GM18502 (cell line): ENCODE data around the gene LINGO3.
A peak's percentile ranks its signal among the peaks of the same experiment; 100 is the strongest.
"Not testable (repeated sequence)": the region's sequence is repeated elsewhere in the genome, so short reads cannot be mapped to it uniquely, and the experiment has no call there.

Experiments used
- ATAC-seq: cut with Tn5 transposase; IDR thresholded peaks from one replicate; pipeline ENCODE4 v1.9.1; 2021; ENCODE audit warnings: mild to moderate bottlenecking; ENCODE audit not compliant: unreplicated experiment, poor library complexity

Gene LINGO3

GRCh38 chr19:2286402-2287140 is 21.4 kb downstream of the LINGO3 start:
- no peak for ATAC-seq

- no peak for ATAC-seq
Observed at GRCh38 chr19:2283835-2284507, 24.0 kb downstream of the LINGO3 start.

GRCh38 chr19:2282862-2283237 is 25.1 kb downstream of the LINGO3 start:
- ATAC-seq, result no peak

- ATAC-seq, result no peak
Observed at GRCh38 chr19:2282062-2282861, 25.7 kb downstream of the LINGO3 start, which contains the start of gene PEAK3. TSS of gene PEAK3 (minus strand) at chr19:2282175. CDS start at chr19:2280931, 1,244 bp downstream.

GRCh38 chr19:2281265-2282061 is 26.5 kb downstream of the LINGO3 start:
- not testable (repeated sequence) for ATAC-seq

GRCh38 chr19:2280633-2281264 is 27.2 kb downstream of the LINGO3 start:
- ATAC-seq, result no peak

- no peak for ATAC-seq
Observed at GRCh38 chr19:2278459-2279158, 29.3 kb downstream of the LINGO3 start.

- no peak for ATAC-seq
Observed at GRCh38 chr19:2277138-2277537, 30.8 kb downstream of the LINGO3 start.

GRCh38 chr19:2276429-2276986 is 31.4 kb downstream of the LINGO3 start:
- no peak for ATAC-seq

- no peak for ATAC-seq
Observed at GRCh38 chr19:2275588-2276428, 32.1 kb downstream of the LINGO3 start.

GRCh38 chr19:2274931-2275535 is 32.9 kb downstream of the LINGO3 start:
- ATAC-seq, result no peak

GRCh38 chr19:2274185-2274711 is 33.7 kb downstream of the LINGO3 start:
- no peak for ATAC-seq

GRCh38 chr19:2273356-2274184 is 34.4 kb downstream of the LINGO3 start:
- peak; percentile 25 for ATAC-seq

- ATAC-seq, result no peak
Observed at GRCh38 chr19:2271234-2272103, 36.5 kb downstream of the LINGO3 start.

GRCh38 chr19:2270423-2271233 is 37.3 kb downstream of the LINGO3 start:
- ATAC-seq, result no peak
